ENCODE results near the gene INPP5A.
"Not testable (repeated sequence)": the region's sequence is repeated elsewhere in the genome, so short reads cannot be mapped to it uniquely, and the experiment has no call there.

Gene INPP5A

DNA sequence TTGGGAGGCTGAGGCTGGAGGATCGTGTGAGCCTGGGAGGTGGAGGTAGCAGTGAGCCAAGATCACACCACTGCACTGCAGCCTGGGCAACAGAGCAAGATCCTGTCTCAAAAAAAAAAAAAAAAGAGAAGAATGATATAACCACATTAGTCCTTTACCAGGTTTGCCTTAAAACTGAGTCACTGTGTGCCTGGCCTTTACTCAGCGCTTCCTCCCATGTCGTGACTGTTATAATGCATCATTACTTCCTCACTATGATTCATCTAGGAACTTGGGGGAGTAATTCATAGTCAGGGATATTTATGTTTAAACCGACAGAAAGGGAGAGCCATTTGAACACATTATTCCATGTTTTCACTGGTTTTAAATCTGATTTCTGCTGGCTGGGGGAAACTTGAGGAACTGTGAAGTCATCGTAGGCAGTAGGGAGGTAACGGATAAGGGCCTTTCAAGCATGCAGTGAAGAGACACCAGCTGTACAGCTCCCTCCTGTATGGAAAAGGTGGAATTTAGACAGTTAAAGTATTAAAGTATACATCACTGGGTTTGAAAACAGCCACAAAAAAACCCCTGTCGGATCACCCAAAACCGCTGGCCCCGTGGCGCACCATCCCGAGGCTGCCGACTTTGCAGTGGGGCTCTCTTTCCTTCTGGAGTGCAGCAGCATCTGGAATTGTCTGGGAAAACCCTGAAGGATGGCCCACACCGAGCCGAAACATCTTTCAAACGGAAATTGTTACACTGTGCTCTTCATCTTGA is 128.5 kb downstream of the INPP5A start:
- DNase-seq, result no peak

- no peak for DNase-seq
Observed at GRCh38 chr10:132666705-132667341, 129.2 kb downstream of the INPP5A start.

DNA sequence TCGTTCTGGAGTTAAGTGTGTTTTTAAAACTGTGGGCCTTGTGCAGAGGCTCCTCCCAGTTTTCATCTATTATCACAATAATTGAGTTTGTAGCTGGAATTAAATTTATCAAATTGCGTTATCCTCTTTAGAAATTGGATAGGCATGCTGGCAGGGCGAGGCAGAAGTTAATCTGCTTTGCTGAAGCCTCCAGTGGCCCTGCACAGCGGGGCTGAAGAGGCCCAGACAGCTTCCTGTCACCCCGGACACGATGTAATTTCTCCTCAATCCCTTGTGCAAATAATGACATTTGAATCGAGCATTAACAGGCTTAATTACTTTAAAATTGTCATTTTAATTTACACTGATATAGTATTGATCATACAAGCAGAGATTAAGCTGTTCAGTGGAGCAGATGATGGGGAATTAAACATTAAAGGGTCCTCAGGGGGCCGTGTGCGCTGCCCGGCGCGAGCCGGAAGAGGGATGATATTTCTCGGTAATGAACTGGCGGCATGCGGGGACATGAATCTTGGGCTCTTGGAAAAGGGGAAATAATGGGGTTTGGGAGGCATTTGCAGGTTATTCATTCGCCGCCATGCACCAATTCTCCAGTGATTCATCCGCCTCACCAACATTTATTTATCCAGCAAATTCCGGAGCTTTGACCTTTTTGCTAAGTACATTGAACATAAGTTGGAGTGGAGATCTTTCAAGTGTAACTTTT is 129.9 kb downstream of the INPP5A start:
- DNase-seq, result no peak

DNA sequence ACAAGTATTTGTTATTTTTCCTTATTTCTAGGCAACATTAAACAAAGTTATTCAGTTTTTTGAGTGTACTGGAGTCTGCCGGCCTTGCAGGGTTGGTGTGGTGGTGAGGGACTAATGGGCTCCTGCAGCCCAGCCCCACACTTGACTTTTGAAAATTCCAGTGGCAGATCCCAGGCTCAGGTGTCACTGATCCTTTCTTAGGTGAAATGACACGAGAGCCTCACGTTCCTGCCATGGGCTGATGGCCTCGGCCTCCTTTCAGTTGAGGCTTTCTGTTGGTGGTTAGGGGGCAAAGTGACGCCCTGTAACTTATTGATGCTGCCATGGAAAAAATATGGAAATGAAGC is 130.4 kb downstream of the INPP5A start:
- DNase-seq, result no peak

GRCh38 chr10:132669208-132669861 is 131.7 kb downstream of the INPP5A start:
- DNase-seq, result no peak

- no peak for DNase-seq
Observed at GRCh38 chr10:132670546-132671227, 133.1 kb downstream of the INPP5A start.

DNA sequence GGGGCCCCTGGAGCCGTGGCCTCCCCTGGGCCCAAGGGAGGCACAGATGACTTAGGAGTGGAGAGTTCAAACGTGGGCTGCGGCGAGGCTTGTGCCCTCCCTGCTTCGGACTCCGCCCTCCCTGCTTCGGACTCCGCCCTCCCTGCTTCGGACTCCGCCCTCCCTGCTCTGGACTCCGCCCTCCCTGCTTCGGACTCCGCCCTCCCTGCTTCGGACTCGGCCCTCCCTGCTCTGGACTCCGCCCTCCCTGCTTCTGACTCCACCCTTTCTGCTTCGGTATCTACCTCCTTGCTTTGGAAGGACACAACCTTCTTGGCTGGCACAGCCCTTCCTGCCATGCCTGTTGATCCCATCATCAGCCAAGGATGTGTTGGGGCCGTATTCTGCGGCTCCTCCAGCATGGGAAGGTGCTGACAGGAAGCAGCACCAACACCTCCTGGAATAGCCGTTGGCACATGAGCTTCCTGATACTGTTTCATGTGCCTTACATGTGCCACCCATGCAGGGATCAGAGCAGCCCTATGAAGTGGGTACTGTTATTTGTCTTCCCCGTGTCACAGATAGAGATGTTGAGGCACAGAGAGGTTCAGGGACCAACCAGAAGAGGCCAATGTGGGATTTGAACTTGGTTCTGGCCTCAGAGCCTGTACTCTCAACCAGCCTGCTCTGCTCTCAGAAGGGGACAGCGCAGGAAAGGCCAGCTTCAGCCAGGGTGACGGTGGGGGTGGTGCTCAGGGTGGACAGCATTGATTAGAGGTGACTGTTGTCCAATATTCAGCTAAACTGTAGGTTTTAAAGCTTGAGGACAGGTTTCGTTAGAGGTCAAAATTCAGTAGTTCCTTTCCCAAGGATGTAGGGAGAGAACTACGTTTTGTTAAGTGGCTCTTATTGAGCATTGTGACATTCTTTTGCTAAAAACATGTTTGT is 133.9 kb downstream of the INPP5A start:
- DNase-seq, result no peak

- not testable (repeated sequence) for DNase-seq
Observed at GRCh38 chr10:132673746-132674145, 136.2 kb downstream of the INPP5A start.

DNA sequence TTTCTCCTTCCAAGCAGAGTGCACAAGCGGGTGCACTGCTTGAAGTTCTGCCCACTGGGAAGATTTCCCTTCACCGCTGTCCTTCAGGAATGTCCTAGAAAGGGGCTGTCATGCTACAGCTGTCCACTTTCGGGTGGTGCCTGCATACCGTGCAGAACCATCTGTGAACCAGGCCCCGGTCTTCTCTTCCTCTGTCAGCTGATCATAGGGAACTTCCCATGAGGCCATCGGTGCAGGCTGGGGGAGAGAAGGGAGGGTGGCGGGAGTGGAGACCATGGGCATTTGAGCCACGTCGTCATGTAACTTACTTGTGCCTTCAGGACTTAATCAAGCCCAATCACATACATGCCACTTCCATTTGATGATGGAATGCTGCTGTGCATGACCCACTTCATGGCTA is 136.7 kb downstream of the INPP5A start:
- DNase-seq, result no peak

- DNase-seq, result no peak
Observed at GRCh38 chr10:132675031-132675740, 137.6 kb downstream of the INPP5A start.

DNA sequence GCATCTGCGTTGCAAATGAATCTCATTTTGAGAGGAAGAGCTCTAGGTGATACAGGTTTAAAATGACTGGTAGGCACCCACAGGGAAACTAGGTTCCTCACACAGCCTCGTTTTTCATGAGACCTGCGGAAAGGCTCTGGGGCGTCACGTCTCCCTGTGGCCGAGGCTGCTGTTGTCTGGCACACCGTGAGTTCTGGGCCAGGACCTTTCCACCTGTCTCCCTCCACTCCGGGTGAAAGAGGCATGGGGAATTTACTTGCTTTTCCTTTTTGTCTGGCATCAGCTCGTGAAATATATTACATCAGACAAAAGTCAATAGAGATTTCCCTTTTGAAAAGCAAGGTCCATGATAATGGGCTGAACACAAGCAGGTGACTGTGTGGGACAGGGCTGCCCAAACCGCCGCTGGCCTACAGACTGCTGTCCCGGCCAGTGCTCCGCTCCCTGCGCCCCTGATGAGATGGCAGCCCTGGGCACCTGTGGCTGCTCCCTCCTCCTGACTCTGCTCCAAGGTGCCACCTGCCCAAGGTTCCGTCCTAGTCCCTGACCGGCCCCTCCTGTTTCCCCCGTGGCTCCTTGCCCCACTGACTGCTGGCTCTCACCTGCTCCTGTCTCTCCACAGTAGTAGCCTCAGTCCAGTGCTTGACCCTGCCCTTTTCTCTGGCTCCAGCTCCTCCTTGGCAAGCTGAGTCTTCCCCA is 138.8 kb downstream of the INPP5A start:
- DNase-seq, result no peak

- no peak for DNase-seq
Observed at GRCh38 chr10:132677096-132677472, 139.5 kb downstream of the INPP5A start.

DNA sequence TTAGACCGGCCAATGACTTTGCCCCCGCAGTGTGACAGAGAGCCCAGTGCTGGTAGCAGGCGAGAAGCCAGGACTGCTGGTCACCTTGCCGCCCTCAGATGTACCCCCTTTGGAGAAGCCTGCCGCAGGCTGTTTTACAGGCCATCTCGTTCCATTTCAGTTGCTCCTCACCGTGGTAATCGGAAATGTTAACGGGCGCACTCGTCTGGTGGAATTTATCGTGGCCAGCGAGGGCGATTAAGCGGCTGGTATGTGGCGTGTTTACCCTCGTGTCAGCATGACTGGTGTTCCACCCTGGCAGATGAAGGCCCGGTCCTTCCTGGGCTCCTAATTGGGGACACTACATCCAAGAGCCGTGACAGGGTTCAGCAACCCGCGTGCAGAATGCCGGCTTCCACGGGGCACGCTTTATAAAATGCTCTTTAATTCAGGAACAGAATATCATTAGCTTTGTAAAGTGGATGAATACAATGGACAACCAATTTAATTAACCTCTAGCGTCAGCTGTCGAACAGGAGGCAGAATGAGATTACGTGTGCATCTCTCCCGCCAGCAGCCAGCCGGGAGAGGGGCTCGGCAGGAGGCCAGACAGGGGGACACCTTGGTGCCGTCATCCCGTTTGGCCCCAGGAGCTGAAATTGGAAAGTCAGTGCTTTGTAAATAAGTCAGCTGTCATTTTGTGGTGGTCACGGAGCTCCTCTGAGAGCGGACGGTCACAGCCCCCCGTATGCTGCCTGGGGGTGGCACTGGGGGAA is 140.1 kb downstream of the INPP5A start:
- DNase-seq, result no peak

GRCh38 chr10:132678436-132679216 is 141.0 kb downstream of the INPP5A start:
- DNase-seq, result no peak

- DNase-seq, result no peak
Observed at GRCh38 chr10:132679217-132679595, 141.6 kb downstream of the INPP5A start.

- DNase-seq, result no peak
Observed at GRCh38 chr10:132679640-132680039, 142.1 kb downstream of the INPP5A start.

DNA sequence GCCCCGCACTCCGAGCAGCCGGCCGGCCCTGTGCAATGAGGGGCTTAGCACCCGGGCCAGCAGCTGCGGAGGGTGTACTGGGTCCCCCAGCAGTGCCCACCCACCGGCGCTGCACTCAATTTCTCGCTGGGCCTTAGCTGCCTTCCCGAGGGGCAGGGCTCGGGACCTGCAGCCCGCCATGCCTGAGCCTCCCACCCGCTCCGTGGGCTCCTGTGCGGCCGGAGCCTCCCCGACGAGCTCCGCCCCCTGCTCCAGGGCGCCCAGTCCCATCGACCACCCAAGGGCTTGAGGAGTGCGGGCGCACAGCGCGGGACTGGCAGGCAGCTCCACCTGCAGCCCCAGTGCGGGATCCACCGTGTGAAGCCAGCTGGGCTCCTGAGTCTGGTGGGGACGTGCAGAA is 143.2 kb downstream of the INPP5A start:
- DNase-seq, result not testable (repeated sequence)

DNA sequence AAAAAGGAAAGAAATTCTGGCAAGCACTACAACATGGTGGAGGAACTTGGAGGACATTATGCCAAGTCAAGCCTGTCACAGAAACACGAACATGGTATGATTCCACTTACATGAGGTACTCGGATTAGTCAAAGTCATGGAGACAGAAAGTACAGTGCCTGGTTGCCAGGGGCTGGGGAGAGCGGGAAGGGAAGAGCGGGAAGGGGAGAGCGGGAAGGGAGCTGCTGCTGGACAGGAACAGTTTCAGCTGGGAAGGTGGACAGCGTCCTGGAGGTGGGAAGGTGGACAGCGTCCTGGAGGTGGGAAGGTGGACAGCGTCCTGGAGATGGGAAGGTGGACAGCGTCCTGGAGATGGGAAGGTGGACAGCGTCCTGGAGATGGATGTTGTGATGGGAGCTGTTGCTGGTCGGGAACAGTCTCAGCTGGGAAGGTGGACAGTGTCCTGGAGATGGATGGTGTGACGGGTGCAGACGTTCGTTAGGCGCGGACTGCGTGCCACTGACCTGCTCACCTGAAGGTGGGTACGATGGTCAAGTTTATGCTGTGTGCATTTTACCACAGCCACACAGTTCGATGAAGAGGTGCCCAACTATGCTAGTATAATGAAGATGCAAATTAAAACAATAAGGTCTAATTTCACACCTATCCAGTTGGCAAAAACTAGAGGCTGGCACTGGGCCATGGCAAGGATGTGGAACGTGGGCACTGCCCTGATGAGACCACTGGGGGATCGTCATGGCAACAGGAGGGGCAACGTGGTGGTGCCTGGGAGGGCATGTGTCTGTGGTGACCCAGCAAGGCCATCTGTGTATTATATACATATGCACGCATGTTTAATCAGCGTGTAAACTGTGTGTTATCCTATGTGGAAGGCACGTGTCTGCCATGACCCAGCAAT is 144.5 kb downstream of the INPP5A start:
- DNase-seq, result no peak
